Measurements from ENCODE around the gene CERKL. TPM values are rescaled to one million over a fixed set of nuclear protein-coding genes. Genes with fewer than 3 reads are reported as not detected.

Gene CERKL
- total and polyA plus RNA-seq, 2 experiments from 2014 or later, result 0.32 to 0.69 TPM

DNA sequence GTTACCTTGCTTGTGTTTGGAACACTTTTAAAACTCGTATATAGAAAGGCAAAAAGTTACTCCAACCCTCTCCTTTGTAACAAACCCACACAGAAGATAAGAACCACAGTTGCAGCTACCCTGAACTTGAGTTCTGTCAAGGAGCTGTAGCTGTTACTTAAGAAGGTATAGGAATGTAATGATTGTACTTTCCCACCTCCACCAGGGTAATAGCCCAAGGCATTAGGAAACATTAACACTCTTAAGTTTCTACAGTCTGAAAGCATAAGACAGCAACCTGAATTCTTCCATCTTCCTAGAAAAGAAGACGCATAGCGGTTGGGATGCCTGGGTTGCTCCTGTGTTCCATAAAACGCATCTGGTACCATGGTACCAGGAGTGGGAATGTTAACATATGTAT lies 156.7 kb downstream of the CERKL start:
- Histone ChIP-seq H3K27me3 (ENCODE audit: insufficient read depth) (no peaks in the 10 kb centered on the region), H3K36me3 (ENCODE audit: insufficient read depth) (no peaks in the 10 kb centered on the region), H3K4me2 (no peak overlapping the region), H3K9me2 (ENCODE audit: insufficient read depth) (no peaks in the 10 kb centered on the region), H3K79me2 (replicated peaks; ENCODE audit: insufficient read depth) (no peaks in the 10 kb centered on the region), H3K4me1 (ENCODE audit: insufficient read depth) (peaks cover 17% of the 10 kb centered on the region), H3F3A (replicated peaks; ENCODE audit: low read depth) (no peaks in the 10 kb centered on the region), H3K4me3 (no peak overlapping the region), H2AFZ (no peak overlapping the region), H4K20me1 (replicated peaks; ENCODE audit: insufficient read depth) (no peaks in the 10 kb centered on the region), H3K27ac (ENCODE audit: low read depth) (no peak overlapping the region)
- no peaks in the 10 kb centered on the region for H3K36me3 Mint-ChIP-seq (ENCODE audit: low read depth)
- peaks cover 15% of the 10 kb centered on the region for H3K4me1 Mint-ChIP-seq
- DNase-seq (ENCODE audit: low spot score) (no peak), ATAC-seq (no peak)
- H3K27me3 Mint-ChIP-seq (ENCODE audit: insufficient read depth, low read depth, poor library complexity), result no peaks in the 10 kb centered on the region
- no peaks in the 10 kb centered on the region for H3K9me3 Mint-ChIP-seq
- TF ChIP-seq, protein P1, sequence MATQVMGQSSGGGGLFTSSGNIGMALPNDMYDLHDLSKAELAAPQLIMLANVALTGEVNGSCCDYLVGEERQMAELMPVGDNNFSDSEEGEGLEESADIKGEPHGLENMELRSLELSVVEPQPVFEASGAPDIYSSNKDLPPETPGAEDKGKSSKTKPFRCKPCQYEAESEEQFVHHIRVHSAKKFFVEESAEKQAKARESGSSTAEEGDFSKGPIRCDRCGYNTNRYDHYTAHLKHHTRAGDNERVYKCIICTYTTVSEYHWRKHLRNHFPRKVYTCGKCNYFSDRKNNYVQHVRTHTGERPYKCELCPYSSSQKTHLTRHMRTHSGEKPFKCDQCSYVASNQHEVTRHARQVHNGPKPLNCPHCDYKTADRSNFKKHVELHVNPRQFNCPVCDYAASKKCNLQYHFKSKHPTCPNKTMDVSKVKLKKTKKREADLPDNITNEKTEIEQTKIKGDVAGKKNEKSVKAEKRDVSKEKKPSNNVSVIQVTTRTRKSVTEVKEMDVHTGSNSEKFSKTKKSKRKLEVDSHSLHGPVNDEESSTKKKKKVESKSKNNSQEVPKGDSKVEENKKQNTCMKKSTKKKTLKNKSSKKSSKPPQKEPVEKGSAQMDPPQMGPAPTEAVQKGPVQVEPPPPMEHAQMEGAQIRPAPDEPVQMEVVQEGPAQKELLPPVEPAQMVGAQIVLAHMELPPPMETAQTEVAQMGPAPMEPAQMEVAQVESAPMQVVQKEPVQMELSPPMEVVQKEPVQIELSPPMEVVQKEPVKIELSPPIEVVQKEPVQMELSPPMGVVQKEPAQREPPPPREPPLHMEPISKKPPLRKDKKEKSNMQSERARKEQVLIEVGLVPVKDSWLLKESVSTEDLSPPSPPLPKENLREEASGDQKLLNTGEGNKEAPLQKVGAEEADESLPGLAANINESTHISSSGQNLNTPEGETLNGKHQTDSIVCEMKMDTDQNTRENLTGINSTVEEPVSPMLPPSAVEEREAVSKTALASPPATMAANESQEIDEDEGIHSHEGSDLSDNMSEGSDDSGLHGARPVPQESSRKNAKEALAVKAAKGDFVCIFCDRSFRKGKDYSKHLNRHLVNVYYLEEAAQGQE (IDR thresholded peaks at IDR 0.05; ENCODE audit: unreplicated experiment), result no peak
- TF ChIP-seq CREB1 (CRISPR knock-in tag; IDR thresholded peaks at IDR 0.05; ENCODE audit: low read depth) (no peak), EZH2 (IDR thresholded peaks at IDR 0.05; ENCODE audit: low read depth, unreplicated experiment) (no peak), ZNF331 (CRISPR knock-in tag; IDR thresholded peaks at IDR 0.05; ENCODE audit: low read depth) (no peak), STAT1 (IDR thresholded peaks at IDR 0.05; ENCODE audit: unreplicated experiment) (no peak), POLR2AphosphoS5 (IDR thresholded peaks at IDR 0.05; ENCODE audit: low read depth) (no peak), JUNB (IDR thresholded peaks at IDR 0.05; ENCODE audit: unreplicated experiment) (no peak), EZH2phosphoT487 (IDR thresholded peaks at IDR 0.05; ENCODE audit: unreplicated experiment) (no peak), ZNF114 (CRISPR knock-in tag; IDR thresholded peaks at IDR 0.05) (no peak), NANOG (IDR thresholded peaks at IDR 0.05; ENCODE audit: borderline replicate concordance) (no peak)
- TF ChIP-seq, protein P2, sequence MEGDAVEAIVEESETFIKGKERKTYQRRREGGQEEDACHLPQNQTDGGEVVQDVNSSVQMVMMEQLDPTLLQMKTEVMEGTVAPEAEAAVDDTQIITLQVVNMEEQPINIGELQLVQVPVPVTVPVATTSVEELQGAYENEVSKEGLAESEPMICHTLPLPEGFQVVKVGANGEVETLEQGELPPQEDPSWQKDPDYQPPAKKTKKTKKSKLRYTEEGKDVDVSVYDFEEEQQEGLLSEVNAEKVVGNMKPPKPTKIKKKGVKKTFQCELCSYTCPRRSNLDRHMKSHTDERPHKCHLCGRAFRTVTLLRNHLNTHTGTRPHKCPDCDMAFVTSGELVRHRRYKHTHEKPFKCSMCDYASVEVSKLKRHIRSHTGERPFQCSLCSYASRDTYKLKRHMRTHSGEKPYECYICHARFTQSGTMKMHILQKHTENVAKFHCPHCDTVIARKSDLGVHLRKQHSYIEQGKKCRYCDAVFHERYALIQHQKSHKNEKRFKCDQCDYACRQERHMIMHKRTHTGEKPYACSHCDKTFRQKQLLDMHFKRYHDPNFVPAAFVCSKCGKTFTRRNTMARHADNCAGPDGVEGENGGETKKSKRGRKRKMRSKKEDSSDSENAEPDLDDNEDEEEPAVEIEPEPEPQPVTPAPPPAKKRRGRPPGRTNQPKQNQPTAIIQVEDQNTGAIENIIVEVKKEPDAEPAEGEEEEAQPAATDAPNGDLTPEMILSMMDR (conservative IDR thresholded peaks at IDR 0.05; ENCODE audit: low read depth in 2 of 2), result no peak
- TF ChIP-seq, protein P3, sequence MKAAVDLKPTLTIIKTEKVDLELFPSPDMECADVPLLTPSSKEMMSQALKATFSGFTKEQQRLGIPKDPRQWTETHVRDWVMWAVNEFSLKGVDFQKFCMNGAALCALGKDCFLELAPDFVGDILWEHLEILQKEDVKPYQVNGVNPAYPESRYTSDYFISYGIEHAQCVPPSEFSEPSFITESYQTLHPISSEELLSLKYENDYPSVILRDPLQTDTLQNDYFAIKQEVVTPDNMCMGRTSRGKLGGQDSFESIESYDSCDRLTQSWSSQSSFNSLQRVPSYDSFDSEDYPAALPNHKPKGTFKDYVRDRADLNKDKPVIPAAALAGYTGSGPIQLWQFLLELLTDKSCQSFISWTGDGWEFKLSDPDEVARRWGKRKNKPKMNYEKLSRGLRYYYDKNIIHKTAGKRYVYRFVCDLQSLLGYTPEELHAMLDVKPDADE (IDR thresholded peaks at IDR 0.05), result no peak
- TF ChIP-seq, protein P4, sequence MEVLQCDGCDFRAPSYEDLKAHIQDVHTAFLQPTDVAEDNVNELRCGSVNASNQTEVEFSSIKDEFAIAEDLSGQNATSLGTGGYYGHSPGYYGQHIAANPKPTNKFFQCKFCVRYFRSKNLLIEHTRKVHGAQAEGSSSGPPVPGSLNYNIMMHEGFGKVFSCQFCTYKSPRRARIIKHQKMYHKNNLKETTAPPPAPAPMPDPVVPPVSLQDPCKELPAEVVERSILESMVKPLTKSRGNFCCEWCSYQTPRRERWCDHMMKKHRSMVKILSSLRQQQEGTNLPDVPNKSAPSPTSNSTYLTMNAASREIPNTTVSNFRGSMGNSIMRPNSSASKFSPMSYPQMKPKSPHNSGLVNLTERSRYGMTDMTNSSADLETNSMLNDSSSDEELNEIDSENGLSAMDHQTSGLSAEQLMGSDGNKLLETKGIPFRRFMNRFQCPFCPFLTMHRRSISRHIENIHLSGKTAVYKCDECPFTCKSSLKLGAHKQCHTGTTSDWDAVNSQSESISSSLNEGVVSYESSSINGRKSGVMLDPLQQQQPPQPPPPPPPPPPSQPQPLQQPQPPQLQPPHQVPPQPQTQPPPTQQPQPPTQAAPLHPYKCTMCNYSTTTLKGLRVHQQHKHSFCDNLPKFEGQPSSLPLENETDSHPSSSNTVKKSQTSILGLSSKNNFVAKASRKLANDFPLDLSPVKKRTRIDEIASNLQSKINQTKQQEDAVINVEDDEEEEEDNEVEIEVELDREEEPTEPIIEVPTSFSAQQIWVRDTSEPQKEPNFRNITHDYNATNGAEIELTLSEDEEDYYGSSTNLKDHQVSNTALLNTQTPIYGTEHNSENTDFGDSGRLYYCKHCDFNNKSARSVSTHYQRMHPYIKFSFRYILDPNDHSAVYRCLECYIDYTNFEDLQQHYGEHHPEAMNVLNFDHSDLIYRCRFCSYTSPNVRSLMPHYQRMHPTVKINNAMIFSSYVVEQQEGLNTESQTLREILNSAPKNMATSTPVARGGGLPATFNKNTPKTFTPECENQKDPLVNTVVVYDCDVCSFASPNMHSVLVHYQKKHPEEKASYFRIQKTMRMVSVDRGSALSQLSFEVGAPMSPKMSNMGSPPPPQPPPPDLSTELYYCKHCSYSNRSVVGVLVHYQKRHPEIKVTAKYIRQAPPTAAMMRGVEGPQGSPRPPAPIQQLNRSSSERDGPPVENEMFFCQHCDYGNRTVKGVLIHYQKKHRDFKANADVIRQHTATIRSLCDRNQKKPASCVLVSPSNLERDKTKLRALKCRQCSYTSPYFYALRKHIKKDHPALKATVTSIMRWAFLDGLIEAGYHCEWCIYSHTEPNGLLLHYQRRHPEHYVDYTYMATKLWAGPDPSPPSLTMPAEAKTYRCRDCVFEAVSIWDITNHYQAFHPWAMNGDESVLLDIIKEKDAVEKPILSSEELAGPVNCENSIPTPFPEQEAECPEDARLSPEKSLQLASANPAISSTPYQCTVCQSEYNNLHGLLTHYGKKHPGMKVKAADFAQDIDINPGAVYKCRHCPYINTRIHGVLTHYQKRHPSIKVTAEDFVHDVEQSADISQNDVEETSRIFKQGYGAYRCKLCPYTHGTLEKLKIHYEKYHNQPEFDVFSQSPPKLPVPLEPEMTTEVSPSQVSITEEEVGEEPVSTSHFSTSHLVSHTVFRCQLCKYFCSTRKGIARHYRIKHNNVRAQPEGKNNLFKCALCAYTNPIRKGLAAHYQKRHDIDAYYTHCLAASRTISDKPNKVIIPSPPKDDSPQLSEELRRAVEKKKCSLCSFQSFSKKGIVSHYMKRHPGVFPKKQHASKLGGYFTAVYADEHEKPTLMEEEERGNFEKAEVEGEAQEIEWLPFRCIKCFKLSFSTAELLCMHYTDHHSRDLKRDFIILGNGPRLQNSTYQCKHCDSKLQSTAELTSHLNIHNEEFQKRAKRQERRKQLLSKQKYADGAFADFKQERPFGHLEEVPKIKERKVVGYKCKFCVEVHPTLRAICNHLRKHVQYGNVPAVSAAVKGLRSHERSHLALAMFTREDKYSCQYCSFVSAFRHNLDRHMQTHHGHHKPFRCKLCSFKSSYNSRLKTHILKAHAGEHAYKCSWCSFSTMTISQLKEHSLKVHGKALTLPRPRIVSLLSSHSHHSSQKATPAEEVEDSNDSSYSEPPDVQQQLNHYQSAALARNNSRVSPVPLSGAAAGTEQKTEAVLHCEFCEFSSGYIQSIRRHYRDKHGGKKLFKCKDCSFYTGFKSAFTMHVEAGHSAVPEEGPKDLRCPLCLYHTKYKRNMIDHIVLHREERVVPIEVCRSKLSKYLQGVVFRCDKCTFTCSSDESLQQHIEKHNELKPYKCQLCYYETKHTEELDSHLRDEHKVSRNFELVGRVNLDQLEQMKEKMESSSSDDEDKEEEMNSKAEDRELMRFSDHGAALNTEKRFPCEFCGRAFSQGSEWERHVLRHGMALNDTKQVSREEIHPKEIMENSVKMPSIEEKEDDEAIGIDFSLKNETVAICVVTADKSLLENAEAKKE (CRISPR knock-in tag; IDR thresholded peaks at IDR 0.05), result no peak
- H3K4me3 Mint-ChIP-seq, result no peak overlapping the region
- H3K27ac Mint-ChIP-seq, result no peak overlapping the region

Data from GM23338 (cell line).